ENCODE data around the gene AFM. TPM values are rescaled to one million over a fixed set of nuclear protein-coding genes. Genes with fewer than 3 reads are reported as not detected.
A peak's percentile ranks its signal among the peaks of the same experiment; 100 is the strongest.

AFM gene
- total and polyA plus RNA-seq, 2 of the 13 experiments (the other 11 are each of a cell fraction or from before 2014, with no cell fraction given) = 0.13 to 1.8 TPM

- TF ChIP-seq IRX3 (CRISPR knock-in tag; IDR thresholded peaks at IDR 0.05; ENCODE audit: borderline replicate concordance, low read depth) (peak; percentile 75; the same call in 1 of the 2 replicates), ZNF576 (CRISPR knock-in tag; IDR thresholded peaks at IDR 0.05) (no peak), BRF2 (CRISPR knock-in tag; IDR thresholded peaks at IDR 0.05) (0 out of 2 replicates have a peak, but pooled peaks have one; percentile 50), POLR2G (IDR thresholded peaks at IDR 0.05; ENCODE audit: low read depth, low read length) (peak; percentile 37), ZSCAN30 (CRISPR knock-in tag; IDR thresholded peaks at IDR 0.05) (0 out of 2 replicates have a peak, but pooled peaks have one; percentile 12), NCOA5 (CRISPR knock-in tag; IDR thresholded peaks at IDR 0.05) (0 out of 2 replicates have a peak, but pooled peaks have one; percentile 12), ZNF841 (CRISPR knock-in tag; IDR thresholded peaks at IDR 0.05; ENCODE audit: borderline replicate concordance) (peak; percentile 57; the same call in 1 of the 2 replicates), MXD3 (CRISPR knock-in tag; IDR thresholded peaks at IDR 0.05) (no peak), MAZ (IDR thresholded peaks at IDR 0.05; ENCODE audit: borderline replicate concordance, low read depth, low read length) (no peak), MAZ (CRISPR knock-in tag; IDR thresholded peaks at IDR 0.05; ENCODE audit: low read depth) (no peak), GATAD1 (CRISPR knock-in tag; IDR thresholded peaks at IDR 0.05) (no peak), AFF4 (CRISPR knock-in tag; IDR thresholded peaks at IDR 0.05) (peak; percentile 84; the same call in 1 of the 2 replicates), ZNF678 (CRISPR knock-in tag; IDR thresholded peaks at IDR 0.05) (no peak), POLR2AphosphoS5 (IDR thresholded peaks at IDR 0.05; ENCODE audit: low read depth, low read length) (peak; percentile 87), KMT2A (CRISPR knock-in tag; IDR thresholded peaks at IDR 0.05) (0 out of 2 replicates have a peak, but pooled peaks have one; percentile 14), PAX8 (CRISPR knock-in tag; IDR thresholded peaks at IDR 0.05; ENCODE audit: borderline replicate concordance) (no peak), MAFG (CRISPR knock-in tag; IDR thresholded peaks at IDR 0.05) (no peak), SALL1 (CRISPR knock-in tag; IDR thresholded peaks at IDR 0.05) (no peak), ZNF121 (CRISPR knock-in tag; IDR thresholded peaks at IDR 0.05) (no peak), RARA (CRISPR knock-in tag; IDR thresholded peaks at IDR 0.05) (no peak), ZNF614 (CRISPR knock-in tag; IDR thresholded peaks at IDR 0.05; ENCODE audit: borderline replicate concordance) (0 out of 2 replicates have a peak, but pooled peaks have one; percentile 10), MBD4 (IDR thresholded peaks at IDR 0.05; ENCODE audit: borderline replicate concordance, low read length) (peak; percentile 95), SOX6 (IDR thresholded peaks at IDR 0.05) (no peak), SOX6 (CRISPR knock-in tag; IDR thresholded peaks at IDR 0.05) (peak; percentile 32; the same call in 1 of the 2 replicates)
Observed at GRCh38 chr4:73456177-73457022, 25.1 kb upstream of the AFM start (continued).
